ENCODE results near the gene FAM162B. TPM values are rescaled to one million over a fixed set of nuclear protein-coding genes. Genes with fewer than 3 reads are reported as not detected.
"Not testable (repeated sequence)": the region's sequence is repeated elsewhere in the genome, so short reads cannot be mapped to it uniquely, and the experiment has no call there.

The FAM162B gene
- total RNA-seq, 1 donor, result not detected

DNA sequence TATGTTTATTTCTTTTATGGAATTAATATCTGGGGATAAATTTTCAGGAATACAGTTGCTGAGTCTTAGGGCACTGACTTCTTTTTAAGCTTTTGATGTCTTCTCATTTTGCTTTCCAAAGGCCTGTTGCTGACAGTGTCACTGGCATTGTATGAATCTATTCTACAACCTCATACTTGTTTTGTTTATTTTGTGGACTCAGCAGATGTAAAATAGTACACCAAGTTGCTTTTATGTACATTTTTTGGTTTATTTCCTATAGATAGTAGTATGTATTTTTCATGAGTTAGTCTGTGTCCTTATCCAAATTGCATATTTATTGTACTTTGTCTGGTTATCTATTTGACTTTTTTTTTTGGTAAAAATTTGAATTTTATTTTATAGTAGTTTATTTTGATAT is 35.0 kb downstream of the FAM162B start:
- DNase-seq (ENCODE audit: low read depth in 2 of 3, low spot score in 2 of 3), result no peak

DNA sequence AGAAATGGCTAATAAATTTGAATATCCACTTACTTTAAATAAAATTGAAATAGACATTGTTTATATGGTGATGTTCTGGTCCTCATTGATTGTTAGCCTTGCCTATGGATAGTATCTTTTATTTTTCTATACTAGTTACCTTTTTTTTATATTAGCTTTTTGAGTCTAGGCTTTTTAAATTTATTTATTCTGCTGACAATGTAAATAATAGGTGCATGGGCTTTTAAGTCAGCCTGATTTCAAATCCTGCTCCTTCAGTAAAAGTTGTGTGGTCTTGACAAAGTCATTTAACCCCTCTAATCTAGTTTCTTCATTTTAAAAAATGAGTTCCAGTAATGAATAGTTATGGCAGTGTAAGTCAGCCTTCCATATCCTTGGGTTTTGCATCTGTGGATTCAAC is 38.6 kb downstream of the FAM162B start:
- DNase-seq (ENCODE audit: low read depth in 2 of 3, low spot score in 2 of 3), result no peak

DNA sequence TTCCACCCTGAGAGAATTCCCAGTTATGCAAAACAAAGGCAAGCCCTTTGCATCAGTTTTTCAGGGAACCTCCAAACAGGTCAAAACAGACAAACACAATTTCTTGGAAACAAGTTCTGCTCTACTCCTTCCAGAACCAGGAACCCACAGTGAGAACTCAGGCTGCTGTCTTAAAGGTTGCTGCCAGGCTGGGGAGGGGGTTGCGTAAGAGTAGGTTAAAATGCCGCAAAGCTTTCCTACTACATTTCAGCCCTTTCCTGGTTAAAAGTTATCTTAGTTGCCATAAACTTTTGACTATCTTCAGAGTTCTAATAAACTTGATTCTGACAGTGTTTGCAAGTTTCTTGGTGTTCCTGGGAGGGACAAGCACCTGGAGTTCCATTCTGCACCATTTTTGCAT is 50.8 kb downstream of the FAM162B start:
- DNase-seq (ENCODE audit: low read depth in 2 of 3, low spot score in 2 of 3), result no peak

DNA sequence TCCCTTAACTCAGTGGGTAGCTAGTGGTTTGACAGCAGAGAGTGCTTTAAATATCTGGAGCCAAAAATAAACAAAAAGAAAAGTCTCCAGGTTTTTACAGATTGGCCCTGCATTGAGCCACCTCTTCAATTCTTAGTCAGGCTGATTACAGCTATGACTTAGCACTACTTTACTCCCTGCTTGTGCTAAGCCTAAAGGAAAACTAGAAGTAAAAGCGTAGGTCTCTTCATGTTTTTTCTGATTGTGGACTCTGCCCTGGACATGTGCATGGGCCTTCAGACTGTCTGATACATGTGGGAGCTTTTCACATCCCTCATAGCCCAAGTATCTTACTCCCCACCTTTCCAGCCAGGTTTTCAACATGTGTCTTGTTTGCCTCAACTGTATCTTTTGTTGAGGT is 51.2 kb downstream of the FAM162B start:
- no peak for DNase-seq (ENCODE audit: low read depth in 2 of 3, low spot score in 2 of 3)

DNA sequence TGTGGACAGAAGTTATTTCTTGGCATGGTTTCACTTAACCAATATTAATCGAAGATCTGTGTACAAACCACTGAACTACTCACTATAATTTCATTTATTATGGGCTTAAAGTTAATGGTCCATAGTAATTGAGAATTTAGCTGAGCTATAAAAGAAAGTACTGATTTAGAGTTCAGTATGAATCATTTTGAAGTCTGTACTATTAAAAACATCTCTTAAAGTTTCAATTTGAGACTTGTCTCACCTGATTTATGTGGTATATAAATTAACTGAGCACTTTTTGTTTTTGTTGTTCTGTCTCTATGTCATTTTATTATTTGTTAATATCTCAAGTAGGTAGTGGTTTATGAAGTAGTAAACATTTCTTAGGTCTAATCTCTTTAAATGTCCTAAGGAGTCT is 59.6 kb downstream of the FAM162B start:
- DNase-seq (ENCODE audit: low read depth in 2 of 3, low spot score in 2 of 3), result no peak

DNA sequence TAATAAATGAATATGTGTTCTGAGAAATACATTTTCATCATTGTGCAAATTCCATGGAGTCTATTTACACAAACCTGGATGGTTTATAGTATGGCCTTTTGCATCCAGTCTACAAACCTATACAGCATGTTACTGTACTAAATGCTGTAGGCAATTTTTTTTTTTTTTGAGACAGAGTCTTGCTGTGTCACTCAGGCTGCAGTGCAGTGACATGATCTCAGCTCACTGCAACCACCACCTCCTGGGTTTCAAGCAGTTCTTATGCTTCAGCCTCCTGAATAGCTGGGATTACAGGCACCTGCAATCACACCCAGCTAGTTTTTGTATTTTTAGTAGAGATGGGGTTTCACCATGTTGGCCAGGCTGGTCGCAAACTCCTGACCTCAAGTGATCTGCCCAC is 61.6 kb downstream of the FAM162B start:
- not testable (repeated sequence) for DNase-seq (ENCODE audit: low read depth in 2 of 3, low spot score in 2 of 3)

Other genes with a start within 250 kb of the FAM162B start
- gene TRAPPC3L, start 220.0 kb downstream of the FAM162B start, total RNA-seq, result not detected
- not detected for gene CALHM4, start 212.0 kb downstream of the FAM162B start, total RNA-seq
- 16.2 TPM for gene RWDD1, start 194.2 kb downstream of the FAM162B start, total RNA-seq
- 1.3 TPM for gene RSPH4A, start 149.2 kb downstream of the FAM162B start, total RNA-seq
- gene ZUP1, start 97.0 kb downstream of the FAM162B start, total RNA-seq, result 4.6 TPM
- gene KPNA5, start 84.5 kb downstream of the FAM162B start, total RNA-seq, result 6.2 TPM
- gene GPRC6A, start 63.4 kb upstream of the FAM162B start, total RNA-seq, result not detected
- gene RFX6, start 111.5 kb upstream of the FAM162B start, total RNA-seq, result not detected